DND-41 (cell line): Measurements from ENCODE around the gene METTL25.

Experiments used
- ATAC-seq: fragments of 200-7000 bp; cut with Tn5 transposase; 3 replicates; pipeline ENCODE4 v1.9.1; 2021; ENCODE audit warnings: low read depth; ENCODE audit not compliant: insufficient read depth
- DNase-seq: peaks from one replicate; pipeline ENCODE4 v3.0.0-alpha.2; 2020
- H2AFZ ChIP-seq: 2 replicates; pipeline ENCODE4 v1.6.0; 2012; ENCODE audit warnings: low read depth, low read length
- H3K27ac ChIP-seq: 2 replicates; pipeline ENCODE4 v1.5.1; 2012; ENCODE audit warnings: low read length, inconsistent platforms
- H3K27me3 ChIP-seq: fragments of 200-600 bp; sonication (generic); 2 replicates; pipeline ENCODE4 v1.6.0; 2012; ENCODE audit warnings: low read length, mild to moderate bottlenecking, inconsistent platforms; ENCODE audit not compliant: insufficient read depth, poor library complexity
- H3K36me3 ChIP-seq: 2 replicates; pipeline ENCODE4 v1.5.1; 2012; ENCODE audit warnings: low read length, inconsistent platforms; ENCODE audit not compliant: insufficient read depth
- H3K4me1 ChIP-seq: 2 replicates; pipeline ENCODE4 v1.5.1; 2012; ENCODE audit warnings: mild to moderate bottlenecking, low read length; ENCODE audit not compliant: insufficient read depth
- H3K4me2 ChIP-seq: 2 replicates; pipeline ENCODE4 v1.6.0; 2012; ENCODE audit warnings: mild to moderate bottlenecking, moderate library complexity, low read length, inconsistent platforms; ENCODE audit not compliant: insufficient read depth
- H3K4me3 ChIP-seq, 2 experiments: fragments of 200-600 bp in 1 of 2; shearing (Covaris generic) in 1 of 2; 2 replicates each; pipeline ENCODE4 v1.5.1; 2012 to 2016; ENCODE audit warnings: inconsistent platforms in 2 of 2, low read length in 2 of 2, mild to moderate bottlenecking in 2 of 2, low read depth in 1 of 2, moderate library complexity in 1 of 2
- H3K79me2 ChIP-seq: 2 replicates; pipeline ENCODE4 v1.6.0; 2012; ENCODE audit warnings: low read length, inconsistent platforms; ENCODE audit not compliant: insufficient read depth
- H3K9ac ChIP-seq: 2 replicates; pipeline ENCODE4 v1.6.0; 2012; ENCODE audit warnings: low read depth, mild to moderate bottlenecking, inconsistent platforms, low read length, moderate library complexity
- H3K9me3 ChIP-seq: 2 replicates; pipeline ENCODE4 v1.5.1; 2012; ENCODE audit warnings: low read length, moderate library complexity, mild to moderate bottlenecking, inconsistent platforms; ENCODE audit not compliant: insufficient read depth, severe bottlenecking
- H4K20me1 ChIP-seq: 2 replicates; pipeline ENCODE4 v1.6.0; 2012; ENCODE audit warnings: low read length; ENCODE audit not compliant: insufficient read depth
- EZH2 ChIP-seq: IDR thresholded peaks from 3 replicates; pipeline ENCODE4 v1.6.1; 2012; ENCODE audit warnings: borderline replicate concordance, low read depth, mild to moderate bottlenecking, moderate library complexity, low read length, inconsistent platforms; ENCODE audit not compliant: severe bottlenecking
- TF ChIP-seq, protein P1 (sequence below): IDR thresholded peaks from 2 replicates; pipeline ENCODE4 v1.5.1; 2012; ENCODE audit warnings: borderline replicate concordance, low read length, moderate library complexity, mild to moderate bottlenecking; ENCODE audit not compliant: poor library complexity, severe bottlenecking; ENCODE audit errors: extremely low read depth

Gene METTL25

DNA sequence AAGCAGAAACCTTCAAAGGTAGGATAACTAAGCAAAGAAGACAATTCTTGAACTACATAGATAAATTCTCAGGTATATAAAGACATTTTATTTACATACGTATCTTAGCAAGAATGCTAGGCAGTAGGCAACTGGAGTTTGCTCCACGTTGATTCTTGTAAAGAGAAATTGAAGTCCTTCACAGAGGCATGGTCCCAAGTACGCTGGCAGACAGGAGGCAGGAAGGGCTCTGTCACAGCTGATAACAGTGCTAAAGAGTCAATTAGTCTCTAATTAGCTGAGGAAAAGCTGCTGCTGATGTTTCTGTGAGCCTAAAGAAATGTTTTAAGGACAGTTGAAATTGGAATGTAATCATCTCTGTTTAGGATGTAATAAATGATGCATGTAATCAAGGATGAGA, 146.8 kb downstream of the METTL25 start:
- Histone ChIP-seq H3K79me2 (no peaks in the 10 kb centered on the region), H3K4me2 (no peak overlapping the region), H3K36me3 (no peaks in the 10 kb centered on the region), H3K4me3 (no peak overlapping the region), H3K4me1 (no peaks in the 10 kb centered on the region), H3K9me3 (no peaks in the 10 kb centered on the region), H3K27ac (no peak overlapping the region), H4K20me1 (no peaks in the 10 kb centered on the region), H3K27me3 (no peaks in the 10 kb centered on the region), H3K9ac (no peak overlapping the region), H2AFZ (no peak overlapping the region)
- ATAC-seq (no peak), DNase-seq (no peak)
- TF ChIP-seq EZH2, result no peak
- TF ChIP-seq, protein P1, sequence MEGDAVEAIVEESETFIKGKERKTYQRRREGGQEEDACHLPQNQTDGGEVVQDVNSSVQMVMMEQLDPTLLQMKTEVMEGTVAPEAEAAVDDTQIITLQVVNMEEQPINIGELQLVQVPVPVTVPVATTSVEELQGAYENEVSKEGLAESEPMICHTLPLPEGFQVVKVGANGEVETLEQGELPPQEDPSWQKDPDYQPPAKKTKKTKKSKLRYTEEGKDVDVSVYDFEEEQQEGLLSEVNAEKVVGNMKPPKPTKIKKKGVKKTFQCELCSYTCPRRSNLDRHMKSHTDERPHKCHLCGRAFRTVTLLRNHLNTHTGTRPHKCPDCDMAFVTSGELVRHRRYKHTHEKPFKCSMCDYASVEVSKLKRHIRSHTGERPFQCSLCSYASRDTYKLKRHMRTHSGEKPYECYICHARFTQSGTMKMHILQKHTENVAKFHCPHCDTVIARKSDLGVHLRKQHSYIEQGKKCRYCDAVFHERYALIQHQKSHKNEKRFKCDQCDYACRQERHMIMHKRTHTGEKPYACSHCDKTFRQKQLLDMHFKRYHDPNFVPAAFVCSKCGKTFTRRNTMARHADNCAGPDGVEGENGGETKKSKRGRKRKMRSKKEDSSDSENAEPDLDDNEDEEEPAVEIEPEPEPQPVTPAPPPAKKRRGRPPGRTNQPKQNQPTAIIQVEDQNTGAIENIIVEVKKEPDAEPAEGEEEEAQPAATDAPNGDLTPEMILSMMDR, result no peak

DNA sequence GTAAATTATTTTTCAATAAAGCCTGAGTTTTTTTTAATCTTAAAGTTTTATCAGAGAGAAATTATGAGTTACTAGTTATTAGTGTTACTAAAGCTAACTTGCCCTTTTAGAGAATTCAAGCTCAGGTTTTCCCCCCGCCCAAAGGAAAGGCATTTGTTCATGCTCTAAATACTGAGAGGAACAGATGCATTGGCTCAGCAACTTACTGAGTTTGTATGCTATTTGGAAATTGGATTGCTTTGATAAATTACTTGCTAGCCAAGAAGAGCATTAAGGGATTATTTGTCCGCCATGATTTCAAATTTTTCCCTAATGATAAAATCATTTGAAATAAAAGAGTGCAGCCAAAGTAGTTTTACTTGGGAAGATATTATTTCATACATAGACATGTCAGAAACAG, 149.4 kb downstream of the METTL25 start:
- Histone ChIP-seq H3K9ac (no peak overlapping the region), H3K4me3 (no peak overlapping the region), H3K4me2 (no peak overlapping the region), H3K27me3 (no peaks in the 10 kb centered on the region), H3K9me3 (no peaks in the 10 kb centered on the region), H3K4me1 (no peaks in the 10 kb centered on the region), H2AFZ (no peak overlapping the region), H3K36me3 (no peaks in the 10 kb centered on the region), H3K27ac (no peak overlapping the region), H3K79me2 (no peaks in the 10 kb centered on the region), H4K20me1 (no peaks in the 10 kb centered on the region)
- TF ChIP-seq, protein P1, result no peak
- no peak for TF ChIP-seq EZH2
- DNase-seq (no peak), ATAC-seq (no peak)

DNA sequence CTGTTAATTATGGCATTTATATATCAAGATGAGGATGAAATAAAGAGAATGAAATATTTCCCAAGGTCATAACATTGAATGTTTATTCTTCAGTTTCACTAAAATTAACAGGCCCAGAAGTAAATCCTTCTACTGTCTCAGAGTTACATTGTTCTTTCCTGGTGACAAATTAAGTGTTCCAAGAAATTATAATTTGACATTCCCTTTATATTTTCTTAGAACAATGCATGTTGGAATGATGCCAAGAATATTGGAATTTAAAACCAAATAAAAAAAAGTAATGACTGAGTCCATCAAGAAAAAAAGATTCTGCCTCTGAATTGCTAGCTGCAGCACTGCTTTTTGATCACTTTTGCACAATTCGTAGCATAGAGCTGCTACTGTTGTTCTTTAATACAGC, 152.1 kb downstream of the METTL25 start:
- Histone ChIP-seq H3K79me2 (no peaks in the 10 kb centered on the region), H3K27ac (no peak overlapping the region), H3K9ac (no peak overlapping the region), H3K4me1 (no peaks in the 10 kb centered on the region), H3K4me3 (no peak overlapping the region), H3K36me3 (no peaks in the 10 kb centered on the region), H4K20me1 (no peaks in the 10 kb centered on the region), H3K4me2 (no peak overlapping the region), H3K9me3 (no peaks in the 10 kb centered on the region), H3K27me3 (no peaks in the 10 kb centered on the region), H2AFZ (no peak overlapping the region)
- ATAC-seq (no peak), DNase-seq (no peak)
- TF ChIP-seq, protein P1, result no peak
- TF ChIP-seq EZH2, result no peak

GRCh38 chr12:82514880-82515279, 156.6 kb downstream of the METTL25 start:
- DNase-seq (no peak), ATAC-seq (no peak)
- no peaks in the 10 kb centered on the region for H3K27me3 ChIP-seq

More at GRCh38 chr12:82514880-82515279, 156.6 kb downstream of the METTL25 start:
- no peaks in the 10 kb centered on the region for H3K9me3 ChIP-seq
- H3K9ac ChIP-seq, result no peak overlapping the region
- H3K36me3 ChIP-seq, result no peaks in the 10 kb centered on the region
- H3K4me2 ChIP-seq, result no peak overlapping the region
- H3K4me3 ChIP-seq, result no peak overlapping the region
- no peak for TF ChIP-seq EZH2
- TF ChIP-seq, protein P1, result no peak
- no peaks in the 10 kb centered on the region for H4K20me1 ChIP-seq
- H3K4me1 ChIP-seq, result no peaks in the 10 kb centered on the region
- H3K27ac ChIP-seq, result no peak overlapping the region
- no peaks in the 10 kb centered on the region for H3K79me2 ChIP-seq
- H2AFZ ChIP-seq, result no peak overlapping the region
